Globus pallidus (tissue), 1 donor: Measurements from ENCODE around the gene TNIP2.
"Not testable (repeated sequence)": the region's sequence is repeated elsewhere in the genome, so short reads cannot be mapped to it uniquely, and the experiment has no call there.

Experiments used
- DNase-seq: peaks from one replicate; pipeline ENCODE4 v3.0.0-alpha.2; 2015; ENCODE audit warnings: low spot score

TNIP2 gene

DNA sequence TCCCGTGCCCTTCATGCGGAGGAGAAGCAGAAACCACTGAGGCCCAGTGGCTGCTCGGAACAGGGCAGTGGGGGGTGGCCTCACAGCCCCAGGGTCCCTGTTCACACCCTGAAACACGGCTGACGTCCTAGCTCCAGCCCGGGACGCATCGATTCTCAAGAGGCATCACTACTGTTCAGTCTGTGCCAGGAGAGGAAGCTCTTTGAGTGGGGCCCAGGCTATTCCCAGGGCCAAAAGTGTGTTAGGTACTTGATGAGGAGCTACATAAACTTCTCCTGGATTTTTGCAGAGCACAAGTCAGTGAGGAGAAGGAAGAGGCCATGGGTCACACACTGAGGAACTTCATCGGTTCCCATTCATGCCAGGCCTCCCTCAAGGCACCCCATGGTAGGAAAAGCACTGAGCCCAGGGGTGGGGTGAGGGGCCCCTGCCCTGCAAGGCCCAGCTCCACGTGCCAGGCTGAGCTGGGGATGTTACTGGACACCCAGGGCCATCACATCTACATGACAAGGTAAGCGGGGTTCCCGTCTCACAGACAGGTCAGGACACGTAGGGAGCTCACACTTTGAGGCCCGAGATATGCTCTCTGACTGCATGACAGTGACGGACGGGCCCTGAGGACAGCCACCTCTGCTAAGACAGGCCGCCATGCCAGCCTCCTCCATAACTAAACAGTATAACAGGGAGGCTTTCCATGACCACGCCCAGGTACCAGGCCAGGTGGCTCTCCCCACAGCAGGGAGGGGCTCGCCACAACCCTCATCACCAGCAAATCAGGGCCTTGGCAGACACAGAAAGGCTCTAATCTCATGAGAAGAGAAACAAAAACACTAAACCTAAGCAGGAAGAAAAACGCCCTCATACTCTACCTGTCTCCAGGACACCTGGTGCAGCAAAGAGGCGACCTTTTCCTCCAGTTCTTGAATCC, 12.4 kb downstream of the TNIP2 start:
- no peak for DNase-seq

DNA sequence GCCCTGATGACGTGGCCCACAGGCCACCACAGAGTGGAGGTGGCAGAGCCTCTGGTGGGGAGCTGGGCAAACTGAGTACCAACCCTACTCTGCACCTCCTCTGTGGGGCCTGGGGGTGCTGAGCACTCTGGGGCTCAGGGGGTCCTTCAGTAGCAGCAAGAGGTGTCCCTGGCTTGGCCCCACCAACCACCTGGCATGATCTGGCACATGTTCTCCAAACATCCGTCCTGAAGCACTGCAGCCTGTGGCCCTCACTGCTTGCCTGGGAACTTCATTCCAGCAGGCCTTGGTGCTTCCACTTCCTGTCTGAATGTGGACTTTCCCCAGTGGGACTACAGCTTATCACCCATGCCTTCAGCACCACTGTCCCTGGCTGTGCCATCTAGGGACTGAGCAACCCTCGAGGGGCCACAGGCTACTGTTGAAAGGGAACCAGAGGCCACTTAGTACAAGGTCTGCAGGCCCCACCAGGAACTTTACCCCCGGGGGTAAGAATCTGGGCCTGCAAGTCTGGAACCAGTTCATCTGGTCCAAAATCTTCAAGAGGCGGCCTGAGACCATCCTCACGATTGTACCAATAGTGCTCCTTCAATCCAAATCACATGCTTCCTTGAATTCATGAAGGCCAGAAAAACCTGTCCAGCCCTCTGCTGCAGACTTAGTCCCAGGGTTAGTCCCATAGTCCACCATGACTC, 13.2 kb downstream of the TNIP2 start:
- DNase-seq, result no peak

DNA sequence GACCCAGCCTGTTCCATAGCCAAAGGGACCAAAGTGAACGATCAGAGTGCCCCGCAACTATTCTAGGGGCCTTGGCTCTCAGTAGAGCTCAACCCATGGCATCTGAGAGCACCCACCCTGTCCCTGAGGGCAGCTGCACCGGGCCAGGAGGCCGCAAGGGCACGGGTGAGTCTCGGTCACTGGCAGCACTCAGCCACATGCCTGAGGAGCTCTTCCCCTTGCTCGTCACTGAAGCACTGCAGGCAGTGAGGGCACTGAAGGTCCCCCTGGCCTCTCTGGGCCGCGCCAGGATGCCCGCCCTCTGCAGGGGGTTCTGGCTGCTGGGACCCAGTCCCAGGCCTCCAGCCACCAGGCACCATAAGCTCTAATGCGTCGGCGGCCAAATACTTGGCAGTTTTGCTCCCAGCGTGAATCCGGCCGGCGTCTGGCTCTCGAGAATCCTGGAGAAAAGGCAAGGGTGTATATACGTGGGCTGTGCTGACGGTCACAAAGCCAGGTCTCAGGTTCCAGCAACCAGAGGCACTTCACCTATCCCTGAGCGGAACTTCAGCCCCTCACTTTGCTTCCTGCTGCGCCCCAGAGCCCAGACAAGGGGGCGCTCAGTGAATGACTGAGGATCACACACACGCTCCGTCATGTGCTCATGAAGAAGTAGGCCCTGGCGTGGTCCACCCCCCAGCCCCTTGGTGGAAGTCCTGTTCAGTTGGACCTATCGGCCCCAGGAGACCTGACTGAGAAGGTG, 13.9 kb downstream of the TNIP2 start:
- no peak for DNase-seq

DNA sequence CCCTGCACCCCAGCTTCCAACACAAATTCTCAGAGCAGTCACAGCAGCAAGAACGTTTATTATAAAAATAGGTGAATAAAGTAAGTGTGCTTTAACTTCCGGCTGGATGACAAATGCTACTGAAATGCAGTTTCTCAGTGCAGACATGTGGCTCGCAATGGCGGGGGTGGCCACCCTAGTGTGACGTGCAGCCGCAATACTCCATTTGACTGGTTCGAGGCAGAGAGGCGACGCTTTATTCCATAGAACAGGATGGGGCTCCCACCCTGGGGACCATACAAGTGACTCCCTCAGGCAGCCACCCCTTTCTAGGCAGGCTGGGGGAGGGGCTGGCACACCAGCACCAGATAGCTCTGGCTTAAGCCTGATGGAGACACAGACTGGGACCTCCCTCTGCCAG, 14.5 kb downstream of the TNIP2 start:
- DNase-seq, result no peak

DNA sequence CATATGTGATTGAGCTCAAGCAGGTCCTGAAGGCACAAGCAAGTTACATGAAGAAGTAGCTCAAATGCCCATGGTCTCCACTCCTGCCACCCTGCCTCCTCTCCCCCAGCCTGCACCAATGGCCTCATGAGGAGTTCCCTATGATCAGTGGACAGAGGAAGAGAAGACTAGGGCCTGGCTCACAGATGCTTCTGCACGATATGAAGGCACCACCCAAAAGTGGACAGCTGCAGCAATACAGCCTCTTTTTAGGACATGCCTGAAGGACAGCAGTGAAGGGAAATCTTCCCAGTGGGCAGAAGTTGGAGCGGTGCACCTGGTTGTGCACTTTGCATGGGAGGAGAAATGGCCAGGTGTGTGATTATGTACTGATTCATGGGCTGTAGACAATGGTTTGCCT, 17.8 kb downstream of the TNIP2 start:
- DNase-seq, result not testable (repeated sequence)

DNA sequence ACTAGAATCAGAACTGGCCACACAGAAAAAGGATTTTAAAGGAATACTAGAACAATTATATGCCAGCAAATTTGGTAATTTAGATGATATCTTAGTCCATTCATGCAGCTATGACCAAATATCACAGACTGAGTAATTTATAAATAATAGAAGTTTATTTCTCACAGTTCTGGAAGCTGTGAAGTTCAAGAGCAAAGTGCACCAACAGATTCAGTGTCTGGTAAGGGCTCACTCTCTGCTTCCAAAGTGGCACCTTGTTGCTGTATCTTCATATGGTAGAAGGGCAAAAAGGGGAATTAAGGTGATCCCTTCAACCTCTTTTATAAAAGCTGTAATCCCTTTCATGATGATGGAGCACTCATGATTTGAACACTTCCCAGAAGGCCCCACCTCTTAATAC, 20.3 kb downstream of the TNIP2 start:
- DNase-seq, result no peak

DNA sequence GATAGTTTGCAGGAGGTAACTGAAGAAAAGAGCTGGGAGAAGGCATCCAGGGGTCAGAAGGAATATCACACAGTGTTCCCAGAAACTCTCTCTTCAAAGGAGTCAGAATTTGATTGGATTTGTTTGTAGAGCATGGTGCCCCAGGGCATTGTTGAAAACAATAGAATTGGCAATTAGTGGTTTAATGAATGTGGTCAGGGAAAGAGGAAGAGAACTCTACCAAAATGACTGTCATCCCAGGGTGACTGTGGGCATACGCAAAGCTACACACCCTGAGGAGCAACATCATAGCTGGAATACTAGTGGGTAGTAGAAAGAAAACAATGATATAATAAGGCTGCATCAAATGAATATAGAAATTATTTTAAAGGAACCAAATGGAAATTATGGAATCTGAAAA, 21.5 kb downstream of the TNIP2 start:
- no peak for DNase-seq

DNA sequence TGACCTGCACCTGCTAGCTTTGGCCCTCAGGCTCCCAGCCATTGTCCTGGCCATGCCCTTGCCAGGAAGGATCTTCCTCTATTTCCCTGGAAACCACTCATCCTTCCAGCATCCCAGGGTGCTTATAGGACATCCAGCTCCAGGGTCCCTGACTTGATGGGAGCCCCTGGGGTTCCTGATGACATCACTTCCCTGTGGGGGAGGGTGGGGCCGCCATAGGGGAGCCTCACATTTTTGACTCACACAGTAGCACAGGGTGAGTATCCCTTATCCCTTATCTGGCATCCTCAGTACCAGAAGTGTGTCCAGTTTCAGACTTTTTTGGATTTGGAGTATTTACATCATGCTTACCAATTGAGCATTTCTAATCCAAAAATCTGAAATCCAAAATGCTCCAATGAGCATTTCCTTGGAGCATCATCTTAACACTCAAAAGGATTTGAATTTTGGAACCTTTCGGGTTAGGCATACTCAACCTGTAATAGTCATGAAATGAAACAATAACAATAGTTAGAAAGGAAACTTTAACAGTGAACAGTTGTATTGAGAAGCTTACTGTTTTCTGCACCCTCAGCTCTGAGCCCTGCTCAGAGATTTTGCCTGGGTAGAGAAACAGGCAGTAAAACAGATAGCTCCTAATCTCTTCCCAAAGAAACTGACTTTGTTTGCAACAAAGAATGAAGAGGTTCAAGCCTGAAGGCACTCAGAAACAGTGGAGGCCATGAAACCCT, 22.1 kb downstream of the TNIP2 start:
- DNase-seq, result no peak

DNA sequence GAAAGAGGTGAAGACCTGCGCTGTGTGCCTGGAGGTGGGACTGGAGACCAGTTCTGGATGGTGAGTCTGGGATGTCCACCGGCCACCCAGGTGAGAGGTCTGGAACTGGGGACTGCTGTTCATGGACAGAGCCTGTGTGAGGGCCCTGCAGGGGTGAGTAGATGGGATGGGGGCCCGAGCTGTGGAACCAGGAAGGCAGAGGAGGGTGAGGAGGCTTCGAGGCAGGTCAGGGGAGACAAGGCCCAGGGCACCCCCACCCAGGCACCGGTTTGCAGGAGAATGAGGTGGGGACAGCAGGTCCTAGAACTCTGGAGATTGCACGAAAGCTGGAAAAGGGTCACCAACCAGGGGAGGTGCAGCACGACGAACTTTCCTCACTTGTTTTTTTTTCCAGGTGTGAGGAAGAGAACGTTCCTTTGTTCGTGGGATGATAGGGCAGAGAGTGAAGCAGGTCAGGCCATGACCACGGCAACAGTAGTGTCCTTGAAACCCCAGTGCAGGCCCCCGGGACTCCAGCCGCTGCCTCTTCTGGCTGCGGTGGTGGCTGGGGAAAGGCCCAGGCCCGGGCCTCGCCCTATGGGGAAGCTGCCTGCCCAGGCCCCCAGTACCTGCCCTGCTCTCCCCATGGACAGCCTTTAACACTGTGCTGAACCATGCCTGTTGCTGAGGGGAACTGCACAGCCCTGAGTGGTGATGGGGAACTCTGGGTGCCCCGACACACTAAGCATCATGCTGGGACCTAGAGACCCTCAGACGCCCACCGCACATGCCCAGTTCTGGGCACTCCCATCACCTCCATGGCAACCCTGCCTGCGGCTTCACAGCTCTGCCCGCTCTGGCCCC, 22.9 kb downstream of the TNIP2 start:
- DNase-seq, result no peak

DNA sequence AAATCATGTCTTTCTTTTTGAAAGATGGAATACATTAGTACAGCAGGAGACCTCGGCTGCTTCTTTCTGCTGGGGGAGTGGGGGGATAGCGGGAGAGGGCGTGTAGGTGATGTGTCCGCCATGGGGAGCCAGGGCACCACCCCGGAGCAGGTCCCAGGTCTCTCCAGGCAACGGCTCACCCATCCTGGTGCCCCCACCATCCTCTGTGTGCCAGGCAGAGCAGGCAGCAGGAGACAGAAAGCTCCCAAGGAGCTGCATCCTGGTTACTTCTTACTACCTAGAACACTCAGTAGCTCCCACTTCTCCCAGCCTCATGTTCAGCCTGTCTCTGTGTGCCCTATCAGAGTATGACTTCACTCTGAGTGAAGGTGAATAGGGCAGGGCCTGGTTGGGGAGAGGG, 23.6 kb downstream of the TNIP2 start:
- no peak for DNase-seq

DNA sequence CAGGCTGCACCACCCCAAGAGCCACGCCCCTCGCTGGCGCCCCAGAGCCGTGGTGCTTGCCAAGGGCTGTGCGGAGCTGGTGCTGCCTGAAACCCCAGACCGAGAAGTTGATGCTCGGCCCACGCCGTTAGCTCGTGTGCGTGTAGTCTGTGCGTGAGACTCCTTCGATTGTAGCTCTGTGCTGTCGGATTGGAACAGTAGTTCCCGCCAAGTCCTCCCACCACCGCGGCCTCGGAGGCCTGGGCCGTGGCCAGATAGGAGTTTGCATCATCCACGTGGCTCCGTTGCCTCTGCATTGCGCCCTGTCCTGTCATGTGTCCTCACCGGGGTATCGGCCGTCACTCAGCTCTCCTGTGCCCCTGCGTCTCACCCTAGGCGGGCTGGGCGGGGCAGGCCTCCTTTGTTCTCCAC, 24.2 kb downstream of the TNIP2 start:
- DNase-seq, result no peak

DNA sequence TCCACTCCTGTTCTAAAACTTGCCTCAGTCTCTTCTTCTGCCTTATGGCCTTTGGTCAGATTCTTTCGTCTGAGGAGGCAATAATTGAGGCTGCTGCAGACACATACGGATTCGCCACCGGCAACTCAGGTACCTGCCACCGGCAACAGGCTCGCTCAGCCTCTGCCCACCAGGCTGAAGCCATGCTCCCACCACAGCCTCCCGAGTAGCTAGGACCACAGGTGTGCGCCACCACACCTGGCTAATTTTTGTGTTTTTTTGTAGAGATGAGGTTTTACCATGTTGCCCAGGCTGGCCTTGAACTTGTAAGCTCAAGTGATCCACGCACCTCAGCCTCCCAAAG, 26.6 kb downstream of the TNIP2 start:
- no peak for DNase-seq

DNA sequence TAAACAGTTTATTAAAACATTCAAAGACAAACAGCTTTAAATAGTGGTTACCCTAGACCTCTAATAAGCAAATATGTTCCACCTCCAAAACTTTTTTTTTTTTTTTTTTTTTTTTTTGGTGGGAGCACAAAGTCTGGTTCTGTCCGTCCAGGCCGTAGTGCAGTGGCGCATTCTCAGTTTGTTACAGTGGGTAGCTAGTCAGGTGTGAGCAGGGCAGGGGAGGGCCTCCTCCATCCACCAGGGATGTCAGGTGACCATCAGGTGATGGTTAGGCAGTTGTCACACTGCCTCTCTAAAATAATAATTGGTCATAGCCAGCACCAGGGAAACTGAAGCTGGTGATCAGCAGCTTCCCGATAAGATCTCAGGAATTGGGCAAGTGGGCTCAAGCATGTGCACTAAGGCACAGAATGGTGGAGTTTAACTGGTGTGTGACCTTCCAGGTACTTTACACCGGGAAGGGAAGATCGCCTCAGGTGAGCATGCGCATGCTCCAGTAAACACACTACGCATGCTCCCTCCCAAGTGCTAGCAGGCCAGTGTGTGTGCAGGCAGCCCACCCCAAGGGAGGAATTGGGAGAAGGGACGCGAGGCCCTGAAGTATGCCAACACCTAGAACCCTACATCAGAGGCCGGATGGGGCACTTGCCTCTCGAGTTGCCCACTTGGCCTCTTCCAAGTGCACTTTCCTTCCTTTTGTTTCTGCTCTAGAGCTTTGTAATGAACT, 27.2 kb downstream of the TNIP2 start:
- no peak for DNase-seq

DNA sequence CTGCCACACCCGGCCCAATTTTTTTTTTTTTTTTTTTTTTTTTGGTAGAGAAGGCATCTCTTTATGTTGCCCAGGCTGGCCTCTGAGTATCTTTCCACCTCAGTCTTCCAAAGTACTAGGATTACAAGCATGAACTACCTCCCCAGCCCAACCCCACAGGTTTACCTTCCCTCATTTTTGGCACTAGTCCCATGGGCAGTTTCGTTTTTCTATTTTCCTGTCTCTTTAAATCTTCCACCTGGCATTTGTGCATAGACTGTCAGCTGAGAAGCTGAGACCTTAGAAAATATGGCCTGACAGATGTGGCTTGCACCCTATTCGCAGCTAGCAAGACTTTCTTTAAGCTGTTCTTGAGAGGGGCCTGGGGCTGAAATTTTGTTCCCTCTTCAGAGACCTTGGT, 27.9 kb downstream of the TNIP2 start:
- no peak for DNase-seq

DNA sequence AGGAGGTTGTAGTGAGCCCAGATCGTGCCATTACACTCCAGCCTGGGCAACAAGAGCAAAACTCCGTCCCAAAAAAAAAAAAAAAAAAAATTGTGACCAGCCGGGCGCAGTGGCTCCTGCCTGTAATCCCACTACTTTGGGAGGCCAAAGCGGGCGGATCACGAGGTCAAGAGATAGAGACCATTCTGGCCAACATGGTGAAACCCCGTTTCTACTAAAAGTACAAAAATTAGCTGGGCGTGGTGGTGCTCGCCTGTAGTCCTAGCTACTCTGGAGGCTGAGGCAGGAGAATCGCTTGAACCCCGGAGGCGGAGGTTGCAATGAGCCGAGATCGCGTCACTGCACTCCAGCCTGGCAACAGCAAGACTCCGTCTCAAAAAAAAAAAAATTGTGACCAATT, 29.3 kb downstream of the TNIP2 start:
- not testable (repeated sequence) for DNase-seq

DNA sequence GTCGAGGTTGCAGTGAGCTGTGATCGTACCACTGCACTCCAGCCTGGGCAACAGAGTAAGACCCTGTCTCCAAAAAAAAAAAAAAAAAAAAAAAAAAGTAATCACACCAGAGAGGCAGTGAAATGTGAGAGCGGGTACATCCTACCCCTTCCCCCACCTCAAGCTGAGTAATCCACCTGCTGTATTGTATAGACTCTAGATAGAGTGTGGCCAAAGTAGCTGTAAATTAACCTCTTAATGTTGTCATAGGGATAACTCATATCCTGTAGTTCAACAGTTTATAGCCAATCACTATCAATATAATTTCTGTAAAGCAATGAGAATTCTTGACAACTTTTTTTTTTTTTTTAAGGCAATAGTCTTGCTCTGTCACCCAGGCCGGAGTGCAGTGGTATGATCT, 30.8 kb downstream of the TNIP2 start:
- no peak for DNase-seq

DNA sequence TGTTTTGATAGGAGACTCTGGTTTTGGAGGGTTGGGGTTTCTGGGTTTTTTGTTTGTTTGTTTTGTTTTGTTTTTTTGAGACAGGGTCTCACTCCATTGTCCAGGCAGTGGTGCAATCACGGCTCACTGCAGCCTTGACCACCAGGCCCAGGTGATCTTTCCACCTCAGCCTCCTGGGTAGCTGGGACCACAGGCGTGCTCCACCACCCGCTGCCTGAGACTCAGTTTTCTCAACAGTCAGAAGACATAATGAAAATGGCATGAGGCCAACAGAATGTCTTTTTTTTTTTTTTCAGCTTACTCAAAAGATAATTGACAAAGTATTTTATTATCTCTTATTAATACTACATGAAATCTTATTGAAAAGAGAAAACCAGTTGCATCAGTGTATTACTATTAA, 32.4 kb downstream of the TNIP2 start:
- no peak for DNase-seq

DNA sequence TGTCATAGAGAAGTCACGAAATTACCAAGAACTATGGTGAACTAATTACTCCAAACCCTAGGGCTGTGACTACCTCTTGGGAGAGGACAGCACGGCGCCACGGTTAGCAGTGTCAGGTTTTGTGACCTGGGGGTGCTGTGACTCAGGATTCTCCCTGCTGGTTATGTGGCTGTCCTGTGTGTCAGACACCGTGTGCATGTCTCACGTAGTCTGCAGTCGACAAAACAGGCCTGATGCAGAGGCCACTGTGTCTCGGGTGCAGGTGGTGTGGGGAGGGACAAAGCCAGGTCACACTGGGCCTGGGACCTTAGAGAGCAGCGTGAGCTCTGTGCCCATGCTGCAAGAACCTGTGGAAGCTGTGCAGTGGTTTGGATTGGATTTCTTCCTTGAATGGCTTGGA, 34.1 kb downstream of the TNIP2 start:
- no peak for DNase-seq

DNA sequence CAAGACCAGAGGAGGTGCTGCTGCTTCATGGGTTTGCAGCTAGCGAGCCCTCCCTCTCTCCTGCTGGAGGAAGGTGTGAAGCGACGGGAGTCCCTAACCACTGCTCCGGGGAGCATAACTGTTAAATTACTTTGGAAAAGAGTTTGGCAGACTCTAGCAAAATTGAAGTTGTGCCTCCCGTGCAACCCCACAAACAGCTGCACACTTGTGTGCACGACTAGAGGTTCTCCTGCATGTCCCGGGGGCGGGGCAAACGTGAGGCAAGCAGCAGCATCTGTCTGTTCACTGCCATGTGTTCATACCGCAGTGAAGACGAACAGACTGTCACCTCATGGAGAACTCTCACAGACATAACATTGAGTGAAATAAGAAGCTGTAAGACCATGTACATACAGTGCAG, 34.5 kb downstream of the TNIP2 start:
- no peak for DNase-seq

DNA sequence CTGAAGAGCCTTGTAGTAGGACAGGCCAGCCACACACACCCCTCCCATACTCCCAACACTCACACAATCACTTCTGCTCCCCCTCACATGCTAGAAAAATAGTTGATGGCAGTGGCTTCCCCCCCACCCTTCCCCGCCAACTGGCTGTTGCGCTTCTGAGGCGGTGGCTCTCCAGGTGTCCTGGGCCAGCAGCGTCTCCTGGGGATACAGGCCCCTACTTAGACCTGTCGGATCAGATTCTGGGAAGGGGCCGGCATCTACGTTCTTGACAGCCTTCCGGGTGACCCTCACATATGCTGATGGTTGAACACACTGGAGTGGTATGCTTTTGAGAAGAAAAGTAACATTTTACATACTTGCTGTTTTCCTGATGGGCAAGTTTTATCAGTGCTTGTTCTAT, 39.9 kb downstream of the TNIP2 start:
- no peak for DNase-seq

DNA sequence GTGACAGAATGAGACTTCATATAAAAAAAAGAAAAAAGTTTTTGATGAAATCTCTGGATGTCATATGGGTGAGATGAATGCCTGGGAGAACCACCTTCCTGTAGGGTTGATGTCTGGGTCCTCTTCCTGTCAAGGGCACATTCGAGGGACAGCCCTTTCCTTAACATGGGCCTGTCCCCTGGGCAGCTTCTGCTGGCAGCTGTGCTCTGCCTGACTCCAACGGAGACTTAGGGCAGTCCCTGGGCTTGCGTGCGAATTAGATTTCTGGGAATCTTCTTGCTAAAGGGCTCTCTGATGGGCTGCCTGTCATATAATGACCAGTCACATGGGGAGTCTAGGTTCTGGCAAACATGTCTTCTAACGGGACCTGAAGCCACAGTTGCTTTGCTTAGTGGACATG, 40.7 kb downstream of the TNIP2 start:
- DNase-seq, result no peak
